HepG2 (cell line): Measurements from ENCODE around the gene GDF15. TPM values are rescaled to one million over a fixed set of nuclear protein-coding genes. Genes with fewer than 3 reads are reported as not detected.

Experiments
- ATAD3A ChIP-seq: sonication (generic); formaldehyde crosslinking; IDR thresholded peaks from 2 replicates; pipeline ENCODE4 v1.4.0; 2020; ENCODE audit warnings: missing genetic modification reagents
- BRCA1 ChIP-seq: sonication (generic); formaldehyde crosslinking; IDR thresholded peaks from 2 replicates; pipeline ENCODE4 v1.4.0; 2020; ENCODE audit warnings: missing genetic modification reagents
- CHCHD3 ChIP-seq: sonication (generic); formaldehyde crosslinking; IDR thresholded peaks from 2 replicates; pipeline ENCODE4 v1.8.0; 2022; ENCODE audit warnings: mild to moderate bottlenecking, missing genetic modification reagents, moderate library complexity
- DNMT1 ChIP-seq: sonication (generic); formaldehyde crosslinking; IDR thresholded peaks from 2 replicates; pipeline ENCODE4 v1.5.1; 2020; ENCODE audit warnings: mild to moderate bottlenecking, missing genetic modification reagents
- ESRRA ChIP-seq: sonication (generic); formaldehyde crosslinking; IDR thresholded peaks from 2 replicates; pipeline ENCODE4 v1.5.1; 2020; ENCODE audit warnings: mild to moderate bottlenecking, low read depth, missing genetic modification reagents
- FUBP1 ChIP-seq: sonication (generic); formaldehyde crosslinking; IDR thresholded peaks from 2 replicates; pipeline ENCODE4 v1.5.1; 2020; ENCODE audit warnings: missing genetic modification reagents, mild to moderate bottlenecking, borderline replicate concordance
- GABPB1 ChIP-seq: IDR thresholded peaks from 2 replicates; pipeline ENCODE4 v1.6.1; 2016; ENCODE audit warnings: mild to moderate bottlenecking, missing genetic modification reagents, moderate library complexity, missing compliant biosample characterization
- HHEX ChIP-seq: IDR thresholded peaks from 2 replicates; pipeline ENCODE4 v1.6.1; 2016; ENCODE audit warnings: control low read depth
- NFKBIZ ChIP-seq: IDR thresholded peaks from 2 replicates; pipeline ENCODE4 v1.6.1; 2018; ENCODE audit warnings: missing genetic modification reagents, missing compliant biosample characterization
- PHB2 ChIP-seq: fragments of 450-650 bp; IDR thresholded peaks from 2 replicates; pipeline ENCODE4 v1.6.1; 2018; ENCODE audit not compliant: partially characterized antibody
- ZNF12 ChIP-seq: sonication (generic); formaldehyde crosslinking; IDR thresholded peaks from 2 replicates; pipeline ENCODE4 v1.5.0; 2020; ENCODE audit warnings: missing genetic modification reagents
- ZNF431 ChIP-seq: sonication (generic); formaldehyde crosslinking; IDR thresholded peaks from 2 replicates; pipeline ENCODE4 v1.9.0; 2022; ENCODE audit warnings: missing genetic modification reagents, low read depth, mild to moderate bottlenecking, borderline replicate concordance
- ZNF558 ChIP-seq: sonication (generic); formaldehyde crosslinking; IDR thresholded peaks from 2 replicates; pipeline ENCODE4 v1.9.0; 2022; ENCODE audit warnings: mild to moderate bottlenecking, missing genetic modification reagents, borderline replicate concordance
- ZNF570 ChIP-seq: sonication (generic); formaldehyde crosslinking; IDR thresholded peaks from 2 replicates; pipeline ENCODE4 v1.4.0; 2020; ENCODE audit warnings: mild to moderate bottlenecking, missing genetic modification reagents, borderline replicate concordance
- ZNF704 ChIP-seq: sonication (generic); formaldehyde crosslinking; IDR thresholded peaks from 2 replicates; pipeline ENCODE4 v1.8.1; 2023; ENCODE audit warnings: mild to moderate bottlenecking, inconsistent platforms, moderate library complexity, missing genetic modification reagents, borderline replicate concordance
- ZSCAN31 ChIP-seq: sonication (generic); formaldehyde crosslinking; IDR thresholded peaks from 2 replicates; pipeline ENCODE4 v1.5.0; 2020; ENCODE audit warnings: low read depth, mild to moderate bottlenecking, missing genetic modification reagents
- ZZZ3 ChIP-seq: sonication (generic); formaldehyde crosslinking; IDR thresholded peaks from 2 replicates; pipeline ENCODE4 v1.4.0; 2020; ENCODE audit warnings: missing genetic modification reagents, mild to moderate bottlenecking, borderline replicate concordance
- polyA plus RNA-seq, 8 experiments: library from polyadenylated mRNA; depleted of rRNA in 3 of 8; stranded (reverse) in 7 of 8; unstranded in 1 of 8; fragments of >200 nt; fragmentation: Illumina TruSeq in 4 of 8; extraction: Trizol in 4 of 8; gene quantifications; 2 replicates each; pipeline versions ENCODE4 v1.2.1 to v1.2.3, GENCODE V29; 2011 to 2016; ENCODE audit warnings: low read depth in 4 of 8, missing spikeins in 1 of 8, mixed read lengths in 1 of 8; ENCODE audit not compliant: insufficient read depth in 1 of 8
- total RNA-seq, 5 experiments: library from RNA; depleted of rRNA; stranded (reverse); fragments of >200 nt; fragmentation: Illumina TruSeq; extraction: Trizol; gene quantifications; 2 replicates each; pipeline ENCODE4 v1.2.3, GENCODE V29; 2016; ENCODE audit warnings: low read depth in 1 of 5
- TF ChIP-seq, protein P1 (sequence below): fragments of 450-650 bp; IDR thresholded peaks from 2 replicates; pipeline ENCODE4 v1.6.1; 2017
- TF ChIP-seq, protein P2 (sequence below): IDR thresholded peaks from 2 replicates; pipeline ENCODE4 v1.6.1; 2016; ENCODE audit warnings: missing biosample characterization, missing genetic modification reagents, low read depth
- TF ChIP-seq, protein P3 (sequence below): IDR thresholded peaks from 2 replicates; pipeline ENCODE4 v1.6.1; 2016; ENCODE audit warnings: control low read depth

The GDF15 gene
- total and polyA plus RNA-seq, 2 of the 13 experiments (the other 11 are each of a cell fraction or from before 2014, with no cell fraction given), result 146 to 422 TPM

- TF ChIP-seq NFKBIZ (CRISPR knock-in tag) (no peak; the same call in 1 of the 2 replicates), ATAD3A (CRISPR knock-in tag) (no peak), ZNF431 (no peak), ZNF12 (no peak), ZSCAN31 (no peak), DNMT1 (CRISPR knock-in tag) (no peak), ZNF558 (no peak), PHB2 (no peak), HHEX (CRISPR knock-in tag) (no peak), GABPB1 (CRISPR knock-in tag) (no peak), ZZZ3 (CRISPR knock-in tag) (no peak), ZNF570 (CRISPR knock-in tag) (no peak), ZNF704 (CRISPR knock-in tag) (no peak), BRCA1 (CRISPR knock-in tag) (no peak), CHCHD3 (CRISPR knock-in tag) (no peak), FUBP1 (CRISPR knock-in tag) (no peak), ESRRA (CRISPR knock-in tag) (no peak)
- TF ChIP-seq, protein P1, sequence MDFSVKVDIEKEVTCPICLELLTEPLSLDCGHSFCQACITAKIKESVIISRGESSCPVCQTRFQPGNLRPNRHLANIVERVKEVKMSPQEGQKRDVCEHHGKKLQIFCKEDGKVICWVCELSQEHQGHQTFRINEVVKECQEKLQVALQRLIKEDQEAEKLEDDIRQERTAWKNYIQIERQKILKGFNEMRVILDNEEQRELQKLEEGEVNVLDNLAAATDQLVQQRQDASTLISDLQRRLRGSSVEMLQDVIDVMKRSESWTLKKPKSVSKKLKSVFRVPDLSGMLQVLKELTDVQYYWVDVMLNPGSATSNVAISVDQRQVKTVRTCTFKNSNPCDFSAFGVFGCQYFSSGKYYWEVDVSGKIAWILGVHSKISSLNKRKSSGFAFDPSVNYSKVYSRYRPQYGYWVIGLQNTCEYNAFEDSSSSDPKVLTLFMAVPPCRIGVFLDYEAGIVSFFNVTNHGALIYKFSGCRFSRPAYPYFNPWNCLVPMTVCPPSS, result no peak
- TF ChIP-seq, protein P2, sequence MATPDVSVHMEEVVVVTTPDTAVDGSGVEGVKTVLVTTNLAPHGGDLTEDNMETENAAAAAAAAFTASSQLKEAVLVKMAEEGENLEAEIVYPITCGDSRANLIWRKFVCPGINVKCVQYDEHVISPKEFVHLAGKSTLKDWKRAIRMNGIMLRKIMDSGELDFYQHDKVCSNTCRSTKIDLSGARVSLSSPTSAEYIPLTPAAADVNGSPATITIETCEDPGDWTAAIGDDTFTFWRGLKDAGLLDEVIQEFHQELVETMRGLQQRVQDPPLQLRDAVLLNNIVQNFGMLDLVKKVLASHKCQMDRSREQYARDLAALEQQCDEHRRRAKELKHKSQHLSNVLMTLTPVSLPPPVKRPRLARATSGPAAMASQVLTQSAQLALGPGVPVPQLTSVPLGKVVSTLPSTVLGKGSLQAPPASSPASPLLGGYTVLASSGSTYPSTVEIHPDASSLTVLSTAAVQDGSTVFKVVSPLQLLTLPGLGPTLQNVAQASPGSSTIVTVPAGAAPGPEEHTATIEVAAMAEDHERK, result no peak
- TF ChIP-seq, protein P3, sequence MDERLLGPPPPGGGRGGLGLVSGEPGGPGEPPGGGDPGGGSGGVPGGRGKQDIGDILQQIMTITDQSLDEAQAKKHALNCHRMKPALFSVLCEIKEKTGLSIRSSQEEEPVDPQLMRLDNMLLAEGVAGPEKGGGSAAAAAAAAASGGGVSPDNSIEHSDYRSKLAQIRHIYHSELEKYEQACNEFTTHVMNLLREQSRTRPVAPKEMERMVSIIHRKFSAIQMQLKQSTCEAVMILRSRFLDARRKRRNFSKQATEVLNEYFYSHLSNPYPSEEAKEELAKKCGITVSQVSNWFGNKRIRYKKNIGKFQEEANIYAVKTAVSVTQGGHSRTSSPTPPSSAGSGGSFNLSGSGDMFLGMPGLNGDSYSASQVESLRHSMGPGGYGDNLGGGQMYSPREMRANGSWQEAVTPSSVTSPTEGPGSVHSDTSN (CRISPR knock-in tag), result no peak
Observed at GRCh38 chr19:18390065-18390907, 4.3 kb downstream of the GDF15 start (continued).
